ENCODE data around the gene COL4A6.

The COL4A6 gene

DNA sequence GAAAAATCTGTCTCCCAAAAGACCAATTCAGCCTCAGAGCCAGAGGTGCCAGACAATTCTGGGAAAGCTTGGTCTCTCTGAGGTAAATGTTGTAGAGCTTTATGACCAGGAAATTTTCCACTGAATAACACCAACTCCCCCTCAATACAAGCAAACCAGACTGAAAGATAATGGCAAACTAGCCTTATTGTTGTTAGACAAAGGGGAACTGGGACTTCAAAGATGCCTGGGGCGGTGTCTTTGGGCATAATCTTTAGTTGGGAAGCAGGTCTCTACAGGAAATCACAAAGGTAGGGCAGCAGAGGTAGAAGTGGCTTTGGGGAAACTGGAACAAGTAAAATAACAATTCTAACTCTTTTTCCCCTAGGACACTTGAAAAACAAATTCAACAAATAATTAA is 12.0 kb downstream of the COL4A6 start:
- H3K36me3 ChIP-seq (ENCODE audit: control insufficient read depth in 2 of 2, insufficient read depth in 1 of 2, low read length in 2 of 2): peaks cover 0 to 3% of the 10 kb centered on the region in 2 experiments; a peak in 1 of 3 replicates
- no peaks in the 10 kb centered on the region for H3K9me3 ChIP-seq (ENCODE audit: control insufficient read depth, insufficient read depth, low read depth, low read length)
- TF ChIP-seq, protein P1, sequence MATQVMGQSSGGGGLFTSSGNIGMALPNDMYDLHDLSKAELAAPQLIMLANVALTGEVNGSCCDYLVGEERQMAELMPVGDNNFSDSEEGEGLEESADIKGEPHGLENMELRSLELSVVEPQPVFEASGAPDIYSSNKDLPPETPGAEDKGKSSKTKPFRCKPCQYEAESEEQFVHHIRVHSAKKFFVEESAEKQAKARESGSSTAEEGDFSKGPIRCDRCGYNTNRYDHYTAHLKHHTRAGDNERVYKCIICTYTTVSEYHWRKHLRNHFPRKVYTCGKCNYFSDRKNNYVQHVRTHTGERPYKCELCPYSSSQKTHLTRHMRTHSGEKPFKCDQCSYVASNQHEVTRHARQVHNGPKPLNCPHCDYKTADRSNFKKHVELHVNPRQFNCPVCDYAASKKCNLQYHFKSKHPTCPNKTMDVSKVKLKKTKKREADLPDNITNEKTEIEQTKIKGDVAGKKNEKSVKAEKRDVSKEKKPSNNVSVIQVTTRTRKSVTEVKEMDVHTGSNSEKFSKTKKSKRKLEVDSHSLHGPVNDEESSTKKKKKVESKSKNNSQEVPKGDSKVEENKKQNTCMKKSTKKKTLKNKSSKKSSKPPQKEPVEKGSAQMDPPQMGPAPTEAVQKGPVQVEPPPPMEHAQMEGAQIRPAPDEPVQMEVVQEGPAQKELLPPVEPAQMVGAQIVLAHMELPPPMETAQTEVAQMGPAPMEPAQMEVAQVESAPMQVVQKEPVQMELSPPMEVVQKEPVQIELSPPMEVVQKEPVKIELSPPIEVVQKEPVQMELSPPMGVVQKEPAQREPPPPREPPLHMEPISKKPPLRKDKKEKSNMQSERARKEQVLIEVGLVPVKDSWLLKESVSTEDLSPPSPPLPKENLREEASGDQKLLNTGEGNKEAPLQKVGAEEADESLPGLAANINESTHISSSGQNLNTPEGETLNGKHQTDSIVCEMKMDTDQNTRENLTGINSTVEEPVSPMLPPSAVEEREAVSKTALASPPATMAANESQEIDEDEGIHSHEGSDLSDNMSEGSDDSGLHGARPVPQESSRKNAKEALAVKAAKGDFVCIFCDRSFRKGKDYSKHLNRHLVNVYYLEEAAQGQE (tag by site-specific recombination; IDR thresholded peaks at IDR 0.05): no peak
- no peak for TF ChIP-seq ZNF654 (tag by site-specific recombination; IDR thresholded peaks at IDR 0.05; ENCODE audit: low read depth)
- no peak for TF ChIP-seq SETDB1 (IDR thresholded peaks at IDR 0.05; ENCODE audit: insufficient read length, low read length)
- TF ChIP-seq, protein P2, sequence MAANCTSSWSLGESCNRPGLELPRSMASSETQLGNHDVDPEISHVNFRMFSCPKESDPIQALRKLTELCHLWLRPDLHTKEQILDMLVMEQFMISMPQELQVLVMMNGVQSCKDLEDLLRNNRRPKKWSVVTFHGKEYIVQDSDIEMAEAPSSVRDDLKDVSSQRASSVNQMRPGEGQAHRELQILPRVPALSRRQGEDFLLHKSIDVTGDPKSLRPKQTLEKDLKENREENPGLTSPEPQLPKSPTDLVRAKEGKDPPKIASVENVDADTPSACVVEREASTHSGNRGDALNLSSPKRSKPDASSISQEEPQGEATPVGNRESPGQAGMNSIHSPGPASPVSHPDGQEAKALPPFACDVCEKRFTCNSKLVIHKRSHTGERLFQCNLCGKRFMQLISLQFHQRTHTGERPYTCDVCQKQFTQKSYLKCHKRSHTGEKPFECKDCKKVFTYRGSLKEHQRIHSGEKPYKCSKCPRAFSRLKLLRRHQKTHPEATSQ (tag by site-specific recombination; IDR thresholded peaks at IDR 0.05): no peak
- TF ChIP-seq ZNF768 (tag by site-specific recombination; IDR thresholded peaks at IDR 0.05): no peak
- TF ChIP-seq, protein P3, sequence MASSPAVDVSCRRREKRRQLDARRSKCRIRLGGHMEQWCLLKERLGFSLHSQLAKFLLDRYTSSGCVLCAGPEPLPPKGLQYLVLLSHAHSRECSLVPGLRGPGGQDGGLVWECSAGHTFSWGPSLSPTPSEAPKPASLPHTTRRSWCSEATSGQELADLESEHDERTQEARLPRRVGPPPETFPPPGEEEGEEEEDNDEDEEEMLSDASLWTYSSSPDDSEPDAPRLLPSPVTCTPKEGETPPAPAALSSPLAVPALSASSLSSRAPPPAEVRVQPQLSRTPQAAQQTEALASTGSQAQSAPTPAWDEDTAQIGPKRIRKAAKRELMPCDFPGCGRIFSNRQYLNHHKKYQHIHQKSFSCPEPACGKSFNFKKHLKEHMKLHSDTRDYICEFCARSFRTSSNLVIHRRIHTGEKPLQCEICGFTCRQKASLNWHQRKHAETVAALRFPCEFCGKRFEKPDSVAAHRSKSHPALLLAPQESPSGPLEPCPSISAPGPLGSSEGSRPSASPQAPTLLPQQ (tag by site-specific recombination; IDR thresholded peaks at IDR 0.05): no peak
- TF ChIP-seq KLF7 (tag by site-specific recombination; IDR thresholded peaks at IDR 0.05; ENCODE audit: borderline replicate concordance): no peak
- TF ChIP-seq KLF10 (tag by site-specific recombination; IDR thresholded peaks at IDR 0.05): no peak
- no peak for TF ChIP-seq ZNF837 (tag by site-specific recombination; IDR thresholded peaks at IDR 0.05)
- no peak for TF ChIP-seq ZNF426 (tag by site-specific recombination; IDR thresholded peaks at IDR 0.05)
- TF ChIP-seq ZBTB17 (tag by site-specific recombination; IDR thresholded peaks at IDR 0.05): no peak
- TF ChIP-seq FEZF1 (tag by site-specific recombination; IDR thresholded peaks at IDR 0.05): no peak
- TF ChIP-seq, protein P4, sequence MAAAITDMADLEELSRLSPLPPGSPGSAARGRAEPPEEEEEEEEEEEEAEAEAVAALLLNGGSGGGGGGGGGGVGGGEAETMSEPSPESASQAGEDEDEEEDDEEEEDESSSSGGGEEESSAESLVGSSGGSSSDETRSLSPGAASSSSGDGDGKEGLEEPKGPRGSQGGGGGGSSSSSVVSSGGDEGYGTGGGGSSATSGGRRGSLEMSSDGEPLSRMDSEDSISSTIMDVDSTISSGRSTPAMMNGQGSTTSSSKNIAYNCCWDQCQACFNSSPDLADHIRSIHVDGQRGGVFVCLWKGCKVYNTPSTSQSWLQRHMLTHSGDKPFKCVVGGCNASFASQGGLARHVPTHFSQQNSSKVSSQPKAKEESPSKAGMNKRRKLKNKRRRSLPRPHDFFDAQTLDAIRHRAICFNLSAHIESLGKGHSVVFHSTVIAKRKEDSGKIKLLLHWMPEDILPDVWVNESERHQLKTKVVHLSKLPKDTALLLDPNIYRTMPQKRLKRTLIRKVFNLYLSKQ (tag by site-specific recombination; IDR thresholded peaks at IDR 0.05; ENCODE audit: borderline replicate concordance): no peak
- TF ChIP-seq ZNF530 (tag by site-specific recombination; IDR thresholded peaks at IDR 0.05; ENCODE audit: low read depth): no peak
- no peak for TF ChIP-seq ZNF132 (tag by site-specific recombination; IDR thresholded peaks at IDR 0.05; ENCODE audit: borderline replicate concordance)
- TF ChIP-seq, protein P5, sequence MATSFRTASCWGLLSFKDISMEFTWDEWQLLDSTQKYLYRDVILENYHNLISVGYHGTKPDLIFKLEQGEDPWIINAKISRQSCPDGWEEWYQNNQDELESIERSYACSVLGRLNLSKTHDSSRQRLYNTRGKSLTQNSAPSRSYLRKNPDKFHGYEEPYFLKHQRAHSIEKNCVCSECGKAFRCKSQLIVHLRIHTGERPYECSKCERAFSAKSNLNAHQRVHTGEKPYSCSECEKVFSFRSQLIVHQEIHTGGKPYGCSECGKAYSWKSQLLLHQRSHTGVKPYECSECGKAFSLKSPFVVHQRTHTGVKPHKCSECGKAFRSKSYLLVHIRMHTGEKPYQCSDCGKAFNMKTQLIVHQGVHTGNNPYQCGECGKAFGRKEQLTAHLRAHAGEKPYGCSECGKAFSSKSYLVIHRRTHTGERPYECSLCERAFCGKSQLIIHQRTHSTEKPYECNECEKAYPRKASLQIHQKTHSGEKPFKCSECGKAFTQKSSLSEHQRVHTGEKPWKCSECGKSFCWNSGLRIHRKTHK (tag by site-specific recombination; IDR thresholded peaks at IDR 0.05): no peak
- H3K4me1 ChIP-seq (ENCODE audit: control insufficient read depth, insufficient read depth, low read length): no peaks in the 10 kb centered on the region
- CTCF ChIA-PET: interaction anchor here (0.7 kb wide), 1 partner anchor 417 kb away, joined by 3 read pairs; no protein-coding TSS in a partner anchor
- POLR2A ChIA-PET: no interaction called here
- H3K4me3 ChIP-seq (ENCODE audit: low read depth, low read length): no peak overlapping the region
- no peak overlapping the region for H3K27ac ChIP-seq (ENCODE audit: extremely low read depth, low read depth, low read length)
